Measurements from ENCODE around the gene USP44.
"Not testable (repeated sequence)": the region's sequence is repeated elsewhere in the genome, so short reads cannot be mapped to it uniquely, and the experiment has no call there.

USP44 gene

DNA sequence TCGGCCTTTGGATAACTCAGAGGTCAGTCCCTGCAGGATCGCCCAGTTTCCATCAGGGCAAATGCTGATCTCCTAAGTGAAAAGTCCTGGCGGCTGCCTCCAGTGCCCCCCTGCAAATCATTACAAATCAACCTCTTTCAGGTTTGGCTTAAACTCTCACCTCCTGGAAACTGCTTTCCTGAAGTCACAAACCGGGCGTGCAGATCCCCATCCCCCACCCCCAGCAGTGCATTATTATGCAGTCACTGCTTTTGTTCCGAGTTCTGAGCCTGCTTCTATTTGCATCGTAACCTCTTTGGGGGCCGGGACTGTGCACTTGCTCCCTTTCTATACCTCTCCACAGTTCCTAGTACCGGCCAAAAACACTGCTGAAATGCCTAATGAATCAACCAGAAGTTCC is at the start of gene USP44:
TSS of gene USP44 (minus strand) at position 172 of the 400 bp plus-strand sequence. CDS start 17,220 bp downstream, outside the sequence.
- no peak for DNase-seq

DNA sequence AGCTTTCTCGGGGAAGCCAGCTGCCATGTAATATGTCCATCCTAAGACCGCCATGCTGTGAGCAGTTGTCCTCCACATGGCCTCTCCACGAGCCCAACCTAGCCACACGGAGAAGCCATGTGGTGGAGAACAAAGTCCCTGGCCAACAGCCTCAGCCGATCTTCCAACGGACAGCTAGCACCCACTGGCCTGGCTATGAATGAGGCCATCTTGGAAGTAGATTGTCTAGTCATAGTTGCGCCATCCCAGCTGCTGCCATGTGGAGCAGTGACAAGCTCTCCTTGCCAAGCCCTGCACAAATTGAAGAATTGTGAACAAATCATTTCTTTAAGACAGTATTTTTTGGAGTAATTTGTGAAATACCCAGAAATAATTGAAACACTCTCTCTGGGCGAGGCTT is 49.3 kb upstream of the USP44 start:
- no peak for DNase-seq

DNA sequence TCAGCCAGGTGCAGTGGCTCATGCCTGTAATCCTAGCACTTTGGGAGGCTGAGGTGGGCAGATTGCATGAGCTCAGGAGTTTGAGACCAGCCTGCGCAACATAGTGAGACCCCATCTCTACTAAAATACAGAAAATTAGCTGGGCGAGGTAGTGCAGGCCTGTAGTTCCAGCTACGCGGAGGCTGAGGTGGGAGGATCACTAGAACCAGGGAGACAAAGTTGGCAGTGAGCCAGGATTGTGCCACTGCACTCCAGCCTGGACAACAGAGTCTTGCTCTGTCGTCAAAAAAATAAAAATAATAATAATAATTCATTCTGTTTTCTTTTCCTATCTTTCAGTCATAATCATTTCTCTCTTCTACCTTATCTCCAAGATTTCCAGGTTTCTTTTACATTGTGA is 48.6 kb upstream of the USP44 start:
- DNase-seq: no peak

DNA sequence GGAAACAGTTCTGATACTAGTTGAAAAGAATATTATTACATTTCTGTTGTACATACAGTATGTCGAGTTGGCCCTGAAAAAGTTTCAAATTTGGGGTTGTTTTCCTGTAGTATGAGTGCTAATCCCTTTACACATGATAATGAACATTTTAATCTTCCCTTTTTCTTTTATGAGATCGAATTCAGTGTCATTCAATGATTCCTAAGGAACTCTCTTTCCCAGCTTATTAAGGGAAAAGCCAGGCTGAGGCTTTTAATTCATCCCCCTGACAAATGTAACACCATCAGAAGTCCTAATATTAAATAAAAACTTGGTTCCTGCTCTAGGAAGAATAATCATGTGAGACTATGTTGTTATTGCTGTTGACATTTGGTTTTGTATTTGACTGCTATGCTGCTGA is 42.9 kb upstream of the USP44 start:
- no peak for DNase-seq

DNA sequence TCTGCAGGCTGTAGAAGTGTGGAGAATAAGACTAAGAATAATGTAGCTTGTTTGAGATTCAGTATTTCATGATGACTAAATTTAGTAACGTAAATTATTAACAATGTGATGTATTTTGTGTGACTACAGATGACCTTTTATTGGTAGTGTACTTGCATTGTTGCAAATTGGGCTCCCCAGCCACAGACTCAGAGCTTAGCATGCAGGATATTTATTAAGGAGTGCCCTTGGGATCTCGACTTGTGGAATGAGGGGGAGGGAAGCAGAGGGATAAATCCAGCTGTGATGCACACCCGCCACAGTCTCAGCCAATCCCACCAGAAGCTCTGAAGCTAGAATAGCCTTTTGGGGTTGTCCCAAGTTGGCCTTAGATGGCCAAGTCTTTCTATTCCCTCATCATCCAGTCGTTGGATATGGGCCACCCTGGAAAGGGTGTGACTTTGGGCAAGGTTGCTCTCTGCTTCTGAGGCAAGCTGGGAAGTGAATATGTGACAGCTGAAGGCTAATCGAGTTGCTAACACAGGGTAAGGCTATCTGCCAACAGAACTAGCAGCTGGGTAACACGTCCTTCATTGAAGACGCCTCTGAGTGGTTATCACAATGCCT is 42.1 kb upstream of the USP44 start:
- no peak for DNase-seq

DNA sequence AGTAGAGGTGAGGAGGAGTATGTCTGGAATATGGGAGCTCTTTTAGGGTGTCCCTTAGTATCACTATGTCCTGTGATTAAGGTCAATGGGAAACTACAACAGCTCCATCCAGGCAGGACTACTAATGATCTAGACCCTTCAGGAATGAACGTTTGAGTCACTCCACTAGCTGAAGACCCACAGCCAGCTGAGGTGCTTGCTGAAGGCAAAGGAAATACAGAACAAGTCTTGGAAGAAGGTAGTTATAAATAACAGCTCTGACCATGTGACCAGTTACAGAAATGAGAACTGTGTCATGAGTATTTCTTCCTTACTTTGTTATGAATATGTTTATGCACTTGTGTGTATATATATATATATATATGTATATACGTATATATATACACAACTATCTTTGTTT is 40.5 kb upstream of the USP44 start:
- no peak for DNase-seq

DNA sequence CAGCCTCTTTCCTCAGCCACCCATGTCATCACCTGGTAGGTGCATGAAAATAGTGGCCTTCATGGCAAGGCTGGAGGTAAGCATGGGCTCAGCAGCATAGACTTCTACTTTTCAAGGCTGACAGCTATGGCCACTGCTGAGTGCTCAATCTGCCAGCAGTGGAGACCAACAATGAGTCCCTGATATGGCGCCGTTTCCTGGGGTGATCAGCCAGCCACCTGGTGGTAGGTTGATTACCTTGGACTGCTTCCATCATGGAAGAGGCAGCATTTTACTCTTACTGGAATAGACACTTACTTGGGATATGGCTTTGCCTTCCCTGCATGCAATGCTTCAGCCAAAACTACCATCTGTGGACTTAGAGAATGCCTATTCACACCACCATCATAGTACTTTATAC is 39.5 kb upstream of the USP44 start:
- no peak for DNase-seq

DNA sequence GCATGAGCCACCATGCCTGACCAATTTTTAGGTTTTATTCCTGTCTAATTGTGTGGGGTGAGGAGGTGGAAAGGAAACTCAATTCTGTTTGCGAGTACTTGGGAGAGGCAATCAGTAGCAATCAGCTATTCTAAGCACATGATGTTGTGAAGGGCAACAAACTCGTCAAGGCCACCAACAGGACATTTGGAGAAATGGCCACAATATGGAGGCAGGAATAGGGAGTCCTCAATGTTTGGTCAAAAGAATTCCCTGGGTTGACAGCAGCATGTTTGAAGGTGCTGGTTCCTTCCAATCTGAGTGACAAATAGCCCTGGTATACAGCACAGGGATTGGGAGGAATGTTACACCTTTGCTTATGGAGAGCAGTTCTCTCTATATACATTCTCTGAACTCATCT is 32.7 kb upstream of the USP44 start:
- no peak for DNase-seq

DNA sequence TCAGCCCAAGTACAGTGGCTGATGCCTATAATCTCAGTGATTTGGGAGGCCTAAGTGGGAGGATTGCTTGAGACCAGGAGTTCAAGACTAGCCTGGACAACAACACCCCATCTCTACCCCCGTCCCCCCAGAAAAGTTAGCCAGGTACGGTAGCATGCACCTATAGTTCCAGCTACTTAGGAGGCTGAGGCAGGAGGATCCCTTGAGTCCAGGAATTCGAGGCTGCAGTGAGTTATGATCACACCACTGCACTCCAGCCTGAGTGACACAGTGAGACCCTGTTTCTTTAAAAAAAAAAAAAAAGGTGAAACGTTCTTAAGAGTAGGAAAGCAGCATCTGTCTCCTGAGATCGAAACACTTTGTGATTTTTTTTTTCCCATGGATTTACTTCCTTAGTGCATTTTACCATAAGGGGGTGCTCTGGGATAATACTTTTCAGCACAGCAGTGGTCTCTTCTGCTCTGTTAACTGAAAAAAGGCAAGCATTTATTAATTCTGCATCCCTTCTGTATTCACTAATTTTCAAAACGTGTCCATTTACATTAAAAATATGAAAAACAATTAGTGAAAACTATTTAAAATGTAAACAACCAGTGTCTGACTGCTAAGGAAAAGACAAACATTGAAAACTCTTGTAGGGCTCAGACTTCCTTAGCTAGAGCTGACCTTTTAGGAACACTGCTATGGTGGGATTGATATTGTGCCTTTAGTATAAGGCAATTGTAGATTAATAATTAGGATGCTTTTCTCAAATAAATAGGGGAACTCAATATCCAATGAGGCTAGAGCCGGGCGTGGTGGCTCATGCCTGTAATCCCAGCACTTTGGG is 31.2 kb upstream of the USP44 start:
- peak; percentile 46 for DNase-seq

DNA sequence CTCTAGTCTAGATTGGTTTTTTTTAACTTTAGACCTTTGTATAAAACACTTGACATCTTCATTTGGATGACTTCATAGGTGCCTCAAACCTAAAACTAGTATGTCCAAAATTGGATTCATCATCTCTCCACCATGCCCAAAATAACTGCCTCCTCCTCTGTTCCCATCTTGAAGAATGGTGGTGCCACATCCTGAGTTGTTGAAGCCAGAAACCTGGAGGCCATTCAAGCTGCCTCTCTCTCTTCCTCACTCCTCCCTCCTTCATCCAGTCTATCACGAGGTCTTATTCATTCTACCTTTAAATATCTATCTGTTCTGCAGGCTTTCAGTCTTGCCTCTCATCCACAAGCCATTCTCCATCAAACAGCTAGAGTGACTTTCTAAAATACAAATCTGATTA is 26.5 kb upstream of the USP44 start:
- DNase-seq: no peak

DNA sequence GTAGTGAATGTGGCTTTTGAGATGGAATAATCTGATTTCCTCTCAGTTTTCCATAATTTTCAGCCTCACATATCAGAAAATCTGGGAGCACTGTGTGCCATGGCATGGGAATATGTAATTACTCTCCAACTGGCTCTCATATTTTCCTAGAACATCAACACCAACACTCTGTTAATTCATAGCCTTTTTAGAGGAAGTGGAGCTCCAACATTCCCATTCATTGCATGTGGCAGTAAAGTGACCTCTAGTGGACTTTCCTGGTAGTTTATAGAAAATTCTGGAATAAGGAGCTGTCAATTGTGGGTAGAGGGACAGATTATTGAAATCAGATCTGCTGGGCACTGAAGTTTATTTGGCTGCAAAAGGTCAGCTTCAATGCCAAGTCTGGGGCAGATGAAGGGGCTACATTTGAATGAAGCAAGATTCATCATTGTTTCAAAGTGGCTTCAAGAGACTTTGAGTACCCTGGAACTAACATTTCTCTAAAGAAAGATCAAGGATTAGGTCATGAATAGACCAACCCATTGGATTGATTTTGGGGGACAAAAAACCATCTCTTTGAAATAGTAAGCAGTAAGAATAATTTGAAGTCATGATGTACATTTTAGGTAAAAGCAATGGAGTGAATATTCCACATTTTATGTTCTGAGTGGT is 23.6 kb upstream of the USP44 start:
- DNase-seq: peak; percentile 28

DNA sequence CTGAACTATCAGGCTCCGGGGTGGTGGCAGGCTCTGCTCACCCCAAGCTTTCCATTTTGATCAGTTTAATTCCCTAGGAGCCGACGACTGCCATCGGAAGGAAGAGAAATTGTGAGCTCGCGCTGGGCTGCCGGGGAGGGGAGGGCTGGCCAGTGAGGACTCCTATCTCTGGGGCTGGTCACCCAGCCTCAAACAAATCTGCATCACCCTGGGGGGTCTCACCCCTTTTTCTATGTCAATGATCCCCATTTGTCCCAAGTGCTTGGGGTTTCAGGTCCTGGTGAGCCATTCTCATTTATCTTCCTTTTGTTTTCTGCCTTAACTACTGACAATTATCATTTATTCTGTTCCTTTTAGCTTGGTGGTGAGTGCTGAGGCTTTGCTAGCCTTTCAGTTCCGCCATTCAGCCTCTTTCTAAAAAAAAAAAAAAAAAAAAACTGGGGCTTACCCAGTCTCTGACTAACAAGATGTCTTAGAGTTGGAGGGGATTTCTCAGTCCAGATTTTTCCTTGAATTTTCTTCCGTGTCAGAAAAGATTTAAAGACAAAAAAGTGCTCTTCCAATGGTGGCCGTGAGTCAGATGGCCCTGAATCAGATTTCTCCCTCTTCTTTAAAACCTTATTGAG is 22.8 kb upstream of the USP44 start:
- no peak for DNase-seq

DNA sequence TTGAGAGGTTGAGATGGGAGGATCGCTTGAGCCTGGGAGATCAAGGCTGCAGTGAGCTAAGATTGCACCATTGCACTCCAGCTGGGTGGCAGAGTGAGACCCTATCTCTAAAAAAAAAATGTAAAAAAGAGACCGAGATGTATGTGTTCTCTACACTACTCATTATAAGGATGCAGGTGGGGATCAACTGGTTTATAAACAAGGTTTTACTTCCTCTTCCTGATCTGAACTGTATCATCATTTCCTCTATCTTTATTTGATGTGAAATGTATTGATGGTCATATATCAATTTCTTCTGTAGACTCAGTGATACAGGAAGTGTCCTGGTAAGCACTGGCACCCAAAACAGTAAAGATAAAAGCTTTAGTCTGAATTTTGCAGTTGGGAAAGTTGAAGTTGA is 20.1 kb upstream of the USP44 start:
- DNase-seq: no peak

DNA sequence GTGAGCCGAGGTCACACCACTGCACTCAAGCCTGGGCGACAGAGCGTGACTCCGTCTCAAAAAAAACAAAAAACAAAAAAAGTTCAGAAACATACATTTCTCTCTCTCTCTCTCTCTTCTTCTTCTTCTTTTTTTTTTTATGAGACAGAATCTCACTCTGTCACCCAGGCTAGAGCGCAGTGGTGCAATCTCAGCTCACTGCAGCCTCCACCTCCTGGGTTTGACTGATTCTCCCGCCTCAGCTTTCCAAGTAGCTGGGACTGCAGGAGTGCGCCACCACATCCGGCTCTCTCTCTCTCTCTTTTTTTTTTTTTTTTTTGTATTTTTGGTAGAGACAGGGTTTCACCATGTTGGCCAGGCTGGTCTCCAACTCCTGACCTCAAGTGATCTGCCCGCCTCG is 16.8 kb upstream of the USP44 start:
- DNase-seq: not testable (repeated sequence)

DNA sequence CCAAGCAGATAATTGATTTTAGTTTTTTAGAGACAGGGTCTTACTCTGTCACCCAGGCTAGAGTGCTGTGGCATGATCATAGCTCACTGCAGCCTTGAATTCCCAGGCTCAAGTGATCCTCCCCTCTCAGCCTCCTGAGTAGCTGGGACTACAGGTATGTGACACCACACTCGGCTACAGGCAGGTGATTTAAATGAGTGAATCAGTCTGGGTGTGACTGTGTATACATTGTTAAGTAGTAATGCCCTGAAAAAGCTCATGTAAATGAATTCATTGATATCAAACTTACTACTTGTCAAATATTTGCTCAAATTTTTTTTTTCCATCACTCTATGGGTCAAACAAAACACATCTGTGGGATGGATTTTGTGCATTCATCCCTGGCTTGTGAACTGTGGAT is 6.3 kb upstream of the USP44 start:
- no peak for DNase-seq

DNA sequence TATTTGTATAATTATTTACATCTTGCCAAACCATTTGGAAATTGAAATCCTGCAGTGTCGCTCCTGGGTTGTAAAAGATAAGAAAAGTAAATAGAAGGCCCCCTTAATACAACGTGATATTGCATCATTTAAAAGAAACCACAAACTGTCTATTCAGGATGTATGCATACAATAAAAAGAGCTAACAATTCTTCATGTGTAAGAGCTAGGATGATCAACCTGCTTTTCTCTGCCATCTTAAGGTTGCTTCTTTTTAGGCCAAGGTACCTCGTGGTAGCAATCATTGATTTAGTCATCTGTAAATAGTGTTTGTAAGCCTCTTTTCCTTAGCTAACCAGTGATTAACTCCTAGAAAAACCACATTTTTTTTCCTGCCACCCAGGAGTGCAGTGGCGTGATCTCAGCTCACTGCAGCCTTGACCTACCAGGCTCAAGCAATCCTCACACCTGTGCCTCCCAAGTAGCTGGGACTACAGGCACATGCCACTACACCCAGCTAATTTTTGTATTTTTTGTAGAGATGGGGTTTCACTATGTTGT is 3.3 kb upstream of the USP44 start:
- DNase-seq: no peak

DNA sequence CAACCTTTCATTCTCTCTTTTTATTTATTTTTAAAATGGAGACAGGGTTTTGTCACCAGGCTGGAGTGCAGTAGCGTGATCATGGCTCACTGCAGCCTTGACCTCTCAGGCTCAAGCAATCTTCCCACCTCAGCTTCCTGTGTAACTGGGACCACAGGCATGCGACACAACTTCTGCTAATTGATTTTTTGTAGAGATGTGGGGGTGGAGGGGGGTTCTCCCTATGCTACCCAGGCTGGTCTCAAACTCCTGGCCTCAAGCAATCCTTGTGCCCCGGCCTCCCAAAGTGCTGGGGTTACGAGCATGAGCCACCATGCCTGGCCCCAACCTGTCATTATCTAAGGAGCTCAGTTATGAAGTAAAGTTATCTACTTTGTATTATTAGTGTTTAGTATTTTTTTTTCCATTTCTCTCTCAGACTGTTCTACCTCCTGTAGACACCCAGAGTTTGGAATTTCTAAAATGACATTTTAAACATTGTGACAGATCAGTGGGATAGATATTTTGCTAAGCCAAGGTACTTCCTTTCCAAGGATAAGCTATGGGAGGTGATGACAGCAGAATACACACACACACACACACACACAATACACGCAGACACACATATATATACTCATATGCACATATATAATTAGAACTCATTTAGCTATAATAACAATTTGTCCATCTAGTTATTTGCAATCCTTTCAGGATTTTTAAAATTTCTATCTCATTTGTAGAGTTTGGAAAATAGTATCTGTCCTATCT is 2.1 kb upstream of the USP44 start:
- DNase-seq: no peak

DNA sequence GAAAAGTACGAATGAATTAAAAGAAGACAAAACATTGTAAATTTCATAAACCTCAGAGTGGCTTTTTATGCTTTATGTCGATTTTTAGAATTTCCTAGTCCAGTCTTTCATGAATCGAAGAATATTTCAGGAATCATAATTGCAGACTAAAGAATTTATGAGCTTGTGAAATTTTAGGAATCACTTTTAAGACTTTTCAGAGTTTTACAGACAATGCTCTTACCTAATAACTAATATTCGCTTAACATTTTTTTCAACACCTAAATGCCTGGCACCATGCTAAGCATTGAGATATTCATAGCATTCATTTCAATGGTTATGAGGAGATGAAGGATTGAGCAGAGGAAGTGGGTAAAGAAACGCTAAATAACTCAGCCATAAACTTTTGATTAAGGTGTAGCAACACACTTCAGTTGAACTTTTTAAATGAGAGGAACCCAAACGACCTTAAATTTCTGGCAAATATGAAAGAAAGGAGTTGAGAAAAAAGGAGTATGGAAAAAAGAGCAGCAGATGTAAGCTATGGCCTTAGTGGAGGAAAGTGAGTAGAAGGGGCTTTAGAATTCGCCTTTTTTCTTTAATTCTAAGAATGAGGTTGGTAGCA is 739 bp upstream of the USP44 start:
- DNase-seq: no peak

DNA sequence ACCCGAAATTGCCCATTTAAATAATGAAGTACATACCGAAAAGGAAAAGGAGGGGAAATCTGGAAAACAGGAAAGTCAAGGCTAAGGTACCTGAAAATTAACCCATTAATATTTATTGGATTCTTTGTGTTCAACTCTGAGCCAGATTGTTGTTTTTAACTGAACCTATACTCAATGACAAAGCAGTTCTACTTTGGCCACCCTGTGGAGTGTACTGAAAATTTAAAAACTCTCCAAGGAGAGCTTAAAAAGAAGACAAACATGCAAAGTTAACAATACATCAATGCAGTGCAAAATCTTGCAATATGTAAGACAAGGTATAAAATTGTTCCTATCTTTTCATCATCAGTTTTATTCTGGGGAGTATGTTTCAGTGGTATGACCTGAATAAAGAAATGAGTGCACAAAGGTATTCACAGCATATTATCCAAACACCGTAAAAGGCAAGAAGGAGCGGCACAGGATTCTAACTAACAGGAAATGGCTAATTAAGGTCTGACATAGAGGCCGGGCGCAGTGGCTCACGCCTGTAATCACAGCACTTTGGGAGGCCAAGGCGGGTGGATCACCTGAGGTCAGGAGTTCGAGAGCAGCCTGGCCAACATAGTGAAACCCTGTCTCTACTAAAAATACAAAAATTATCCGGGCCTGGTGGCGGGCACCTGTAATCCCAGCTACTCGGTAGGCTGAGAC is 1.7 kb downstream of the USP44 start:
- no peak for DNase-seq

DNA sequence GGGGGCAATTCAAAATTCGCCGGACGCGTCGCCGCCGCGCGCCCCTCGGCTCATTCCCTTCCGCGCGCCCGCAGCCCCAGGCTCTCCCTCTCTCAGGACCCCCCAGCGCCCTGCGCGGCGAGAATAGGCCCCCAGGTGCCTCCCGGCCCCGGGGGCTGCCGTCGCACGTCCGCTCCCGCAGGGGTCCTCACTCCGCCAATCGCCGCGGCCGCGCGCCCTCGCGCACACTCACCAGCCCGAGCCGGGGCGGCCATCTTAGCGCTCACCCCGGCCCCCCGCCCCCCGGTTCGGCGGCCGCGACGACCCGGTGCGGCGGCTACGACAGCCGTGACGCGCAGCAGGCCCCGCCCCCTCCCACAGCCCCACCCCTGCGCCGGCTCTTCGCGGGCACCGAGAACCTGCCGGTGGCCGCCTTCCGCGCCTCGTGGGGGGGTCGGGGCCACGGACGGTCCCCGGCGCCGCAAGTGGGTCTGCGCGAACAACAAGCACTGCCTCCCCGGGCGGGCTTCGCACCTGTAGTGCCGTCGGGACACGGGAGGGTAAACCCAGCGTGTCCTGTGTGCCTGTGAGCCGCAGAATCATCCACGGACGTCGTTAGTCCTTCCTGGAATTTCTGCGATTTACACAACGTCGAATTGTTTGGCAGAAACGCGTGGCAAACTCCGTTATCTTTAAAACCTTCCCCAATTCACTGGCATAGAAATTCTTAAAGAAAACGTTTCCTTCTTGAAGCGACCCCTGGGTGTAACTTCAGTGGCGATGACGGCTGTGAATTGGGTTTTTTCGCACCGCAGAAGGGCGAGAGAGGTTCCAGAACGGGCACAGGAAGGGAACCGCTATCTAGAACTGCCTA is 2.5 kb downstream of the USP44 start:
- DNase-seq: no peak
